ENCODE data around the gene ADAD2.

GRCh38 chr16:84178146-84178765 lies 12.7 kb upstream of the ADAD2 start:
- TF ChIP-seq POLR2A (IDR thresholded peaks at IDR 0.05) (no peak), CTCF (IDR thresholded peaks at IDR 0.05 in 4 of 5, conservative IDR thresholded peaks at IDR 0.05 in 1 of 5) (no peak)

Data from gastrocnemius medialis (tissue), 4 donors.